ENCODE results near the gene UCN3.
"Not testable (repeated sequence)": the region's sequence is repeated elsewhere in the genome, so short reads cannot be mapped to it uniquely, and the experiment has no call there.

Gene UCN3

DNA sequence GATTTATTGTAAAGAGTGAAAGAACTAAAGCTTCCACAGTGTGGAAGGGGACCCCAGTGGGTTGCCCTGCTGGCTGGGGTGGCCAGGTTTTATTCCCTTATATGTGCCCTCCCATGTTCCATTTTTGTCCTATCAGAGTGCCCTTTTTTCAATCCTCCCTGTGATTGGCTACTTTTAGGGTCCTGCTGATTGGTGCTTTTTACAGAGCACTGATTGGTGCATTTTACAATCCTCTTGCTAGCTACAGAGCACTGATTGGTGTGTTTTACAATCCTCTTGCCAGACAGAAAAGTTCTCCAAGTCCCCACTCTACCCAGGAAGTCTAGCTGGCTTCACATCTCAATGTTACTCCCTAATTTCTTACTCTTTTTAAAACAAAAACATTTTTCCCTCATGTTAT, 46.0 kb downstream of the UCN3 start:
- DNase-seq (ENCODE audit: low spot score): not testable (repeated sequence)

GRCh38 chr10:5411941-5412276, 47.1 kb downstream of the UCN3 start:
- DNase-seq (ENCODE audit: low spot score): no peak

- DNase-seq (ENCODE audit: low spot score): peak; percentile 60
Observed at GRCh38 chr10:5412277-5412941, 47.6 kb downstream of the UCN3 start, which contains the start of gene NET1. Gene NET1 (plus strand): TSS chr10:5412557. CDS start chr10:5412693, 136 bp downstream.

DNA sequence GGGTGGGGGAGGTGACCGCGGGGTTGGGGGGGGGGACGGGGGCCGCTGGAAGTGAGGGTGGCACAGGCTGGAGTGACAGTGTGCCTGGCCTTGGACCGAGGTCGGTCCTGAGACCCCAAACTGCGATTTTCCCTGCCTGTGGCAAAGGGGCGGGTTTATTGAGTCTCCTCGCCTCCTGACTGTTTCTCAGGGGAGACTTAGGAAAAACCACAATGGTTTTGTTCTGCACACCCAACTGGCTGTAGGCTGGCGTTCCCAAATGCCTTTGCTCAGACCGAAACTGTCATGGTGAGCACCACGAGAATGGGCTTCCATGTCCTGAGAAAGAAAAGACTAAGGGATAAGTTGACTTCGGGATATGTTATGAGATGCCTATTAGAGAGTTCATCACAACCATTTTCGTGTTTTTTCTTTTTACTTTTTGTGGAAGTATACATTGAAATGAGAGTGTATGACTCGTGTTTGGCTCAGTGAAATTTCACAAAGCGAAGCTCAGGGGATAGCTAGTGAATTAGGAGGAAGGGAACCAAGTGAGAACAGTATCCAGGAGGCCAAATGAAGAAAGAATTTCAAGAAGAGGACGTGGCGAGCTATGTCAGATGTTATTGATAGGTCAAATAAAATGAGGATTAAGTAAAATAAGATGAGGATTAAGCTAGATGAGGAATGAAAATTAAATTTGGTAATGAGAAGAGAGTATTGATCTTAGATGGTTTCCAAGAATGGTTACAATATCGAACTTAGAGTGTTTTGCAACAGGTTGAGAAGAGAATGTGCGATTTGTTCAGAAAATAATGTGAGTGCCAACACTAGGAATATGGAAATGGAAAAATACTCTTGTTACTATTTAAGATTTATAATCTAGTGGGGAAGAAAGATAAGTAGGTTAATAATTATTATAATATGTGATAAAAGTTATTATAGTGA, 48.5 kb downstream of the UCN3 start:
- no peak for DNase-seq (ENCODE audit: low spot score)

- DNase-seq (ENCODE audit: low spot score): no peak
Observed at GRCh38 chr10:5416981-5417380, 52.2 kb downstream of the UCN3 start.

GRCh38 chr10:5418584-5418983, 53.8 kb downstream of the UCN3 start:
- no peak for DNase-seq (ENCODE audit: low spot score)

GRCh38 chr10:5419466-5420094, 54.8 kb downstream of the UCN3 start:
- no peak for DNase-seq (ENCODE audit: low spot score)

DNA sequence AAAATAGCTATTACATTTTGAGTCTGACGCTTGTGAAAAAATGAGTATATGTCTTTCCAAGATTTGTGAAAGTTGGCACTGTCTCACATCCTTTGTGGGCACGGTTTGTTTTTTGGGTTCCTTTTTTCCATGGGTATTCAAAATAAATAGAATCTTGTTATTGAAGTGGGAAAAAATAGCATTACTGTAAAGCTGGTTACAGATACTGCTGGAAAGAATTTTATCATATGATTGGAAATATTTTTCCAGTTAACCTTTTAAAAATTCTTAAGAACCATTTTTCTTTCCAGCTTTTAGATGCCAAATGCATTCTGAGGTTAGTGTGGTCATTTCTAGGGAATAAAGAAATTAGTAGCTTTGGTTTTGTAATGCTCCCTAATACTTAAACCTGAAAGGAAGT, 59.0 kb downstream of the UCN3 start:
- no peak for DNase-seq (ENCODE audit: low spot score)
